Endothelial cell of umbilical vein (primary cell): ENCODE measurements around the gene TCEAL5. TPM values are rescaled to one million over a fixed set of nuclear protein-coding genes. Genes with fewer than 3 reads are reported as not detected.

Experiments
- Bru-seq: library from RNA; stranded (reverse); fragments of 400-500 nt; gene quantifications from one replicate; lab custom pipeline; 2021; lab: Mats Ljungman, UMichigan
- BruChase-seq, 2 experiments: library from RNA; stranded (reverse); fragments of 400-500 nt; gene quantifications; one replicate each; lab custom pipeline; 2021; lab: Mats Ljungman, UMichigan
- BruUV-seq: library from RNA; stranded (reverse); fragments of 400-500 nt; replicated peaks from 2 replicates; lab custom pipeline; 2021; lab: Mats Ljungman, UMichigan
- CTCF ChIA-PET: fragments of 300-600, 350-600 bp; sonication (Branson Sonifier 250); formaldehyde crosslinking; loops from one replicate; lab custom pipeline; 2021; ENCODE audit warnings: antibody characterized with exemption, inconsistent platforms; lab: Charles Lee
- POLR2A ChIA-PET: fragments of 300-600, 350-600 bp; sonication (Branson Sonifier 250); formaldehyde crosslinking; loops from one replicate; lab custom pipeline; 2021; ENCODE audit warnings: antibody characterized with exemption, inconsistent platforms; lab: Charles Lee
- DNase-seq: peaks from one replicate; pipeline ENCODE4 v3.0.0-alpha.2; 2011; ENCODE audit warnings: low read depth, low spot score
- FAIRE-seq: peaks from 2 replicates; lab custom pipeline; 2011; peaks lifted over from hg19 to GRCh38; lab: Jason Lieb, UNC
- H2AFZ ChIP-seq: 2 replicates; pipeline ENCODE4 v1.6.0; 2012; ENCODE audit warnings: low read depth, low read length, control low read depth, inconsistent platforms
- H3K27ac ChIP-seq: 2 replicates; pipeline ENCODE4 v1.5.1; 2011; ENCODE audit warnings: low read depth, mild to moderate bottlenecking, control low read depth, low read length, moderate library complexity; ENCODE audit not compliant: insufficient read depth
- H3K27me3 ChIP-seq, 2 experiments: 2 replicates each; pipeline versions ENCODE4 v1.6.0 to v1.6.1; 2011; ENCODE audit warnings: low read length in 2 of 2, mixed read lengths in 1 of 2; ENCODE audit not compliant: control insufficient read depth in 2 of 2, insufficient read depth in 2 of 2
- H3K36me3 ChIP-seq, 2 experiments: 2 replicates in 1 of 2; 3 replicates in 1 of 2; pipeline ENCODE4 v1.5.1; 2011; ENCODE audit warnings: low read length in 2 of 2, mild to moderate bottlenecking in 1 of 2, moderate library complexity in 1 of 2; ENCODE audit not compliant: control insufficient read depth in 2 of 2, insufficient read depth in 2 of 2; ENCODE audit errors: extremely low read depth in 1 of 2
- H3K4me1 ChIP-seq: 3 replicates; pipeline ENCODE4 v1.5.1; 2011; ENCODE audit warnings: mild to moderate bottlenecking, low read length; ENCODE audit not compliant: control insufficient read depth, insufficient read depth; ENCODE audit errors: extremely low read depth
- H3K4me2 ChIP-seq: 2 replicates; pipeline ENCODE4 v1.6.1; 2011; ENCODE audit warnings: low read length, control low read depth, mixed read lengths; ENCODE audit not compliant: insufficient read depth
- H3K4me3 ChIP-seq, 3 experiments: fragments of 200-600 bp in 1 of 3; sonication (generic), shearing (Covaris generic) in 1 of 3; replicated peaks in 1 of 3; 2 replicates each; pipeline ENCODE4 v1.5.1; 2011 to 2016; ENCODE audit warnings: control low read depth in 3 of 3, low read length in 3 of 3, mild to moderate bottlenecking in 2 of 3, inconsistent platforms in 1 of 3, low read depth in 1 of 3, moderate library complexity in 1 of 3; ENCODE audit not compliant: insufficient read depth in 1 of 3
- H3K79me2 ChIP-seq: 2 replicates; pipeline ENCODE4 v1.6.0; 2012; ENCODE audit warnings: low read length, inconsistent platforms; ENCODE audit not compliant: control insufficient read depth, insufficient read depth
- H3K9ac ChIP-seq: replicated peaks from 2 replicates; pipeline ENCODE3; 2011; ENCODE audit warnings: low read length, control low read depth; ENCODE audit not compliant: insufficient read depth; ENCODE audit errors: extremely low read depth
- H3K9me1 ChIP-seq: replicated peaks from 3 replicates; pipeline ENCODE4 v1.6.0; 2011; ENCODE audit warnings: mild to moderate bottlenecking, low read length; ENCODE audit not compliant: control insufficient read depth, insufficient read depth; ENCODE audit errors: extremely low read depth
- H3K9me3 ChIP-seq: replicated peaks from 2 replicates; pipeline ENCODE4 v1.5.1; 2012; ENCODE audit warnings: low read length, inconsistent platforms; ENCODE audit not compliant: control insufficient read depth, insufficient read depth
- H4K20me1 ChIP-seq: replicated peaks from 2 replicates; pipeline ENCODE3; 2011; ENCODE audit warnings: mild to moderate bottlenecking, low read length; ENCODE audit not compliant: control insufficient read depth, insufficient read depth; ENCODE audit errors: extremely low read depth
- CTCF ChIP-seq, 2 donors: IDR thresholded peaks; 1 replicate in 1 of 2; 2 replicates in 1 of 2; pipeline ENCODE4 v1.5.1; 2011; ENCODE audit warnings: low read length in 2 of 2, mild to moderate bottlenecking in 2 of 2, moderate library complexity in 2 of 2, control low read depth in 1 of 2, inconsistent platforms in 1 of 2, low read depth in 1 of 2; ENCODE audit not compliant: insufficient read depth in 1 of 2; ENCODE audit errors: extremely low read depth in 1 of 2
- EZH2 ChIP-seq: IDR thresholded peaks from 2 replicates; pipeline ENCODE4 v1.6.1; 2012; ENCODE audit warnings: borderline replicate concordance, low read depth, mild to moderate bottlenecking, moderate library complexity, low read length, inconsistent platforms; ENCODE audit not compliant: severe bottlenecking
- FOS ChIP-seq: IDR thresholded peaks from 2 replicates; pipeline ENCODE4 v1.6.1; 2011; ENCODE audit warnings: mild to moderate bottlenecking, low read length, moderate library complexity, borderline replicate concordance; ENCODE audit not compliant: insufficient read depth
- GATA2 ChIP-seq: IDR thresholded peaks from 2 replicates; pipeline ENCODE4 v1.7.0; 2011; ENCODE audit warnings: low read depth, mild to moderate bottlenecking, moderate library complexity, mixed read lengths, low read length; ENCODE audit not compliant: insufficient read length, insufficient read depth
- JUN ChIP-seq: IDR thresholded peaks from 2 replicates; pipeline ENCODE4 v1.6.1; 2011; ENCODE audit warnings: borderline replicate concordance, low read depth; ENCODE audit not compliant: insufficient read length, insufficient read depth
- POLR2AphosphoS5 ChIP-seq: IDR thresholded peaks from 2 replicates; pipeline ENCODE4 v1.6.1; 2012; ENCODE audit warnings: low read depth, mild to moderate bottlenecking, control low read depth, low read length, moderate library complexity; ENCODE audit not compliant: insufficient read depth
- dilution Hi-C: fragments of 300-500 bp; cut with MboI; formaldehyde crosslinking; loops from one replicate; pipeline ENCODE4 v1.15.0; 2019; ENCODE audit warnings: low sequenced_read_pairs; ENCODE audit not compliant: extremely low pct_ligation_motif_present
- intact Hi-C: fragments of 100-400 bp; cut with micrococcal nuclease; formaldehyde crosslinking; loops from one replicate; pipeline ENCODE4 v1.10.0; 2022
- long read RNA-seq: library from polyadenylated mRNA; stranded (forward); transcript quantifications from one replicate; pipeline ENCODE4 v2.0.0, GENCODE V29; 2021
- polyA minus RNA-seq, 3 experiments: library from RNA; depleted of rRNA, polyadenylated mRNA; stranded (reverse); fragments of >200 nt; gene quantifications; 1 replicate in 1 of 3; 2 replicates in 2 of 3; pipeline ENCODE4 v1.2.3, GENCODE V29; 2011
- polyA plus RNA-seq, 4 experiments: library from polyadenylated mRNA; depleted of rRNA in 3 of 4; stranded (reverse) in 3 of 4; unstranded in 1 of 4; fragments of >200 nt; gene quantifications; 2 replicates each; pipeline versions ENCODE4 v1.2.1 to v1.2.3, GENCODE V29; 2011 to 2012; ENCODE audit warnings: missing spikeins in 1 of 4
- total RNA-seq: library from RNA; stranded (reverse); gene quantifications from 2 replicates; pipeline ENCODE4 v1.2.3, GENCODE V29; 2021

TCEAL5 gene, protein sequence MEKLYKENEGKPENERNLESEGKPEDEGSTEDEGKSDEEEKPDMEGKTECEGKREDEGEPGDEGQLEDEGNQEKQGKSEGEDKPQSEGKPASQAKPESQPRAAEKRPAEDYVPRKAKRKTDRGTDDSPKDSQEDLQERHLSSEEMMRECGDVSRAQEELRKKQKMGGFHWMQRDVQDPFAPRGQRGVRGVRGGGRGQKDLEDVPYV
- total RNA-seq = not detected in 2 replicates
- not detected in 2 replicates for polyA plus RNA-seq
- not detected in 2 replicates for polyA plus RNA-seq (2011; cell fraction: cytosol; rRNA removed)
- polyA plus RNA-seq (2011; cell fraction: nucleus; rRNA removed) = not detected in 2 replicates
- polyA plus RNA-seq (2012) = not detected in 2 replicates
- not detected in 2 replicates for polyA minus RNA-seq
- not detected for polyA minus RNA-seq (2011; cell fraction: cytosol; rRNA and poly(A)+ RNA removed)
- polyA minus RNA-seq (2011; cell fraction: nucleus; rRNA and poly(A)+ RNA removed) = not detected in 2 replicates
- not detected for Bru-seq, nascent RNA
- BruChase-seq, experiment 1, labeled RNA remaining after a 6-hour chase = not detected
- not detected for BruChase-seq, experiment 2, labeled RNA remaining after a 2-hour chase
- long read RNA-seq = 0 reads

DNA sequence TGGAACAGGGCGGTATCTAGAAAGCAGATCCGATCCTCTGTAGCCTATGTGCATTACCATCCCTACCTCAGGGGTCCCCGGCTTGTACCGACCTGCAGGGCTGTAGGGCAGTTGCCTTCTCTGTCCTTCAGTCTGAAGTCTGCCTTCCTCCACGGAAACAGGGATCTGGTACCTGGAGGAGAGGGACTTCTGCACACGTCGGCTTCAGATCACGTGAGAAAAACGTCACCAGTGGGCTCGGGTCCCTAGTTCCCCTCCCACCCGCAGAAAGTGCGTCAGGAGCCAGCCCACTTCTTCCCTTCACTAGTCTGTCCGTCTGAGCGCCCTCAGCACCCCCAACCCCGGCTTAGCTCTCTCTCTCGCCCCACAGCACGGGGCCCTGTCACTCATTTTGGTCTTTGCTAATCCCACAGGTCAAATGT lies at the start of gene TCEAL5:
Gene TCEAL5, minus strand, starts transcription at position 170 of the 422 bp plus-strand sequence. CDS start 2,187 bp downstream, outside the sequence.
- H4K20me1 ChIP-seq = no peaks in the 10 kb centered on the region
- TF ChIP-seq CTCF (IDR thresholded peaks at IDR 0.05; ENCODE audit: extremely low read depth in 1 of 2, insufficient read depth in 1 of 2, low read depth in 1 of 2, low read length in 2 of 2) (no peak), EZH2 (peak; percentile 58), FOS (no peak), GATA2 (no peak), JUN (no peak), POLR2AphosphoS5 (no peak)
- ChIA-PET CTCF (interaction anchor here (1.4 kb wide), 1 partner anchor 187 kb away, joined by 4 read pairs; no protein-coding TSS in a partner anchor), POLR2A (no interaction called here)
- H2AFZ ChIP-seq = no peak within 1 kb of the TSS
- H3K27me3 ChIP-seq = peaks cover 24 to 27% of the 10 kb centered on the region in 2 experiments
- intact Hi-C loops (no loop called here), dilution Hi-C loops (no loop called here)
- no TSS peak for BruUV-seq
- no peak within 1 kb of the TSS for H3K4me2 ChIP-seq
- H3K4me3 ChIP-seq = no peak within 1 kb of the TSS
- no peak within 1 kb of the TSS for H3K9ac ChIP-seq
- H3K36me3 ChIP-seq = no peaks in the 10 kb centered on the region
- FAIRE-seq (no peak), DNase-seq (no peak)
- no peaks in the 10 kb centered on the region for H3K9me3 ChIP-seq
- no peak within 1 kb of the TSS for H3K27ac ChIP-seq
- no peaks in the 10 kb centered on the region for H3K9me1 ChIP-seq
- H3K79me2 ChIP-seq = no peaks in the 10 kb centered on the region
- H3K4me1 ChIP-seq = no peaks in the 10 kb centered on the region
